Astrocyte (in vitro differentiated cells and primary cell): Measurements from ENCODE around the gene MT1G.

Source experiments
- EZH2 ChIP-seq: IDR thresholded peaks from 2 replicates; pipeline ENCODE4 v1.6.1; 2012; ENCODE audit warnings: mild to moderate bottlenecking, low read length, inconsistent platforms; ENCODE audit not compliant: insufficient read depth
- TF ChIP-seq, protein P1 (sequence below): IDR thresholded peaks from 2 replicates; pipeline ENCODE4 v1.5.1; 2011; ENCODE audit warnings: low read depth, mild to moderate bottlenecking, inconsistent platforms, low read length, moderate library complexity; ENCODE audit not compliant: insufficient read depth

DNA sequence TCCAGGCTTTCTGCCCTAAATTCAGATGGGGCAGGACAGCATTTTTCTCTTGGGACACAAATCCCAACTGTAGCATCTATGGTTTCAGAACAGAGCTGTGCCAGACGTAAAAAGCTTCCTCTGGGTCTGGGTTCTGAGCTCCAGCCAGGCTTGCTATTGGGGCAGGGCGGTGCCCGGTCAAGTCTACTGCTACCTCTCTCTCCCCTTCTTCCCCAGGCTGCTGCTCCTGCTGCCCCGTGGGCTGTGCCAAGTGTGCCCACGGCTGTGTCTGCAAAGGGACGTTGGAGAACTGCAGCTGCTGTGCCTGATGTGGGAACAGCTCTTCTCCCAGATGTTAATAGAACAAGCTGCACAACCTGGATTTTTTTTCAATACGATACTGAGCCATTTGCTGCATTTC, 34.3 kb downstream of the MT1G start:
- TF ChIP-seq, protein P1, sequence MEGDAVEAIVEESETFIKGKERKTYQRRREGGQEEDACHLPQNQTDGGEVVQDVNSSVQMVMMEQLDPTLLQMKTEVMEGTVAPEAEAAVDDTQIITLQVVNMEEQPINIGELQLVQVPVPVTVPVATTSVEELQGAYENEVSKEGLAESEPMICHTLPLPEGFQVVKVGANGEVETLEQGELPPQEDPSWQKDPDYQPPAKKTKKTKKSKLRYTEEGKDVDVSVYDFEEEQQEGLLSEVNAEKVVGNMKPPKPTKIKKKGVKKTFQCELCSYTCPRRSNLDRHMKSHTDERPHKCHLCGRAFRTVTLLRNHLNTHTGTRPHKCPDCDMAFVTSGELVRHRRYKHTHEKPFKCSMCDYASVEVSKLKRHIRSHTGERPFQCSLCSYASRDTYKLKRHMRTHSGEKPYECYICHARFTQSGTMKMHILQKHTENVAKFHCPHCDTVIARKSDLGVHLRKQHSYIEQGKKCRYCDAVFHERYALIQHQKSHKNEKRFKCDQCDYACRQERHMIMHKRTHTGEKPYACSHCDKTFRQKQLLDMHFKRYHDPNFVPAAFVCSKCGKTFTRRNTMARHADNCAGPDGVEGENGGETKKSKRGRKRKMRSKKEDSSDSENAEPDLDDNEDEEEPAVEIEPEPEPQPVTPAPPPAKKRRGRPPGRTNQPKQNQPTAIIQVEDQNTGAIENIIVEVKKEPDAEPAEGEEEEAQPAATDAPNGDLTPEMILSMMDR = no peak
- no peak for TF ChIP-seq EZH2
